ENCODE data around the gene CCNA2.

The CCNA2 gene

DNA sequence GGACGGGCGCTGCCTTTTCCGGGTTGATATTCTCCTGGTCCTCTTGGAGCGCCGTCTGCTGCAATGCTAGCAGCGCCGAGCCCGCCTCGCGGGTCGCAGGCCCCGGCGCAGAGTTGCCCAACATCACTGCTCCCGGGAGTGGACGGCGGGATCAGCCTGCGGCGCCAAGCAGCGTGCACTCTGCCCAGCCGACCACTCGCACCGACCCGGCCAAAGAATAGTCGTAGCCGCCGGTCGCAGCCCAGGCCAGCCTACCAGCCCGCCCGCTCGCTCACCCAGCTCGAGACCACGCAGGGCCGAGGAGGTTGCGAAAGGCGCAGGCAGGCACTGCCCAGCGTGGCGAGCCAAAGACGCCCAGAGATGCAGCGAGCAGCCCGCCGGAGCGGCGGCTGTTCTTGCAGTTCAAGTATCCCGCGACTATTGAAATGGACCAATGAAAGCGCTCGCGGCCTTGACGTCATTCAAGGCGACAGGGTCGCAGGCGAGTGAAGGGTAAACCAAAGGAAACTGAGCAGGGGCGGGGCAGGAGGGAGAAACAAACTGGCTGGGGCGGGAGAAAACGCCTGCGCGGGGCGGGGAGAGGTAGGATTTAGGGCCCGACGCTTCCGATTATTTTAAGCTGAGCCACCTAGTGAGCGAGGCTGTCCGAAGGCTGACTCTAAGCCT lies at the start of gene CCNA2:
Gene CCNA2, minus strand, starts transcription at position 379 of the 666 bp plus-strand sequence. Its CDS starts 255 bp downstream, at position 124.
- peak; percentile 97 for DNase-seq (ENCODE audit: low read depth)

DNA sequence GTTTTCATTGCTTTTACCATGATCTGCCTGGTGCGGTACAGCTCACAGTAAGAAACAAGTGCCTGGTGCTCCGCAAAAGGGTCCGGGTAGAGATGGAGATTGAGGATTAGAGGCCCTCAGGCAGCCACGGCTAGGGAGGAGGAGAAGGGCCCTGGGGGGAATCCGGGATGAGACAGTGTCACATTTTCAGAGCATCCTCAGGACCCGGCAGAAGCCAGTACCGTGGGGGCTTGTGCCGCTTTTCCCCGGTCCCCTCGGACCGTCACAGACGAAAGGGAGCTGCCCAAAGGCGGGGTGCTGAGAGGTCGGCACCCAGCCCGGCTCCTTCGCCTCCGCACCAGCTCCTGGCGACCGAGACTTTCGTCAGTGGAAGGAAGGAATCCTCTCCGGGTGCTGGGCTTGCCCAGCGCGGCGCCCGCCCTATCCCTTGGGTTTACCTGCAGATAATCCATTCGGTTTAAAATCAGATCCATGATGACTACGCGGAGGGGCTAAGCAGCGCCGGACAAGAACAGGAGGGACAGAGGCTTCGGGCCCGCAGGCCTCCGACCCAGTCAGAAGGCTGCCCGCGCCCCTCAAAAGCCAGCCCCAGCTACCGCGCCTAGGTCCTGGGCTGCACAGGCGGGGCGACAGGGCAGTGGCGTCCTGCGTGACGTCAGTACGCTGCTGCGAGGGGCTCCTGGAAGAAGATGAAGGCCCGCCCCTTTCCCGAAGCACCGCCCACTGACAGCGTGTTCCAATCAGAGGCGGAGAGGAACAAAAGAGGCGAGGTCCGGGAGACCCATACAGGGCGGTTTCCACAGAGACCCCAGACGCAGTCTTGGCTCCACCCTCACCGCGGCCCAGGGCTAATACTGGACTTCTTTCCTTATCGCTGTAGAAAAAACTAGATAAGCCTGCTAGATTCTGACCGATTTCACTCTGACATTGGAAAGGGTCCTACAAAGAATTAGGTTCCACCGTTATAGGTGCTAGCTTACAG lies 46.4 kb upstream of the CCNA2 start, which contains the start of gene BBS7:
Gene BBS7, minus strand, starts transcription at position 634 of the 982 bp plus-strand sequence. Its CDS starts 161 bp downstream, at position 473.
- DNase-seq (ENCODE audit: low read depth) = peak; percentile 98

DNA sequence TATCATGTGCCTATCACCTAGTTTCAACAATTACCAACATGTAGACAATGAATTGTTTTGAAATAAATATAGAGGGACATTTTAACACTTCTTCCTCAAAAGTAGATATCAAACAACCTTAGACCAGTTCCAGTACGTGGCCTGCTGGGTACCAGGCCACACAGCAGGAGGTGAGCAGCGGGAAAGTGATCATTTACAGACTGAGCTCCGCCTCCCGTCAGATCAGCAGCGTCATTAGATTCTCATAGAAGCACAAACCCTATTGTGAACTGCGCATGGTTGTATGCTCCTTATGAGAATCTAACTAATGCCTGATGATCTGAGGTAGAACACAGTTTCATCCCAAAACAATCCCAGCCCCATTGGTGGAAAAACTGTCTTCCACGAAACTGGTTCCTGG lies 40.1 kb upstream of the CCNA2 start:
- DNase-seq (ENCODE audit: low read depth) = no peak

DNA sequence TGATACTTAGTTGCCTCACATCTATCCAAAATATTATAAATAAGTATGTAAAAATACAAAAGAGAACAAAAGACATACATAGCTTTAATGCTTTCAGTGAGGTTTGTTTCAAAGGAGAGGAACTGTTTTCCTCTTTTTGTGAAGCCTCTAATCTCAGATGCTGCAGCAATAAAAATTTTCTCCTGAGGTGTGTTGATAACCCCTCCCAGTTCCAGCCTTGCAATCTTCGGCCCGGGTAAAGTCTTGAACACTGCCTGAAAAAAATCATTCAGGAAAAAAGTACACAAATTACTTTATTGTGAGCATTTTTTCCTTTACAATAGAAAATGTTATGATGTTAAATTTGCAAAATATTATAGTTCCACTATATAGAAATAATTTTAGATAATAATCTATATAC lies 37.7 kb upstream of the CCNA2 start:
- DNase-seq (ENCODE audit: low read depth) = no peak

DNA sequence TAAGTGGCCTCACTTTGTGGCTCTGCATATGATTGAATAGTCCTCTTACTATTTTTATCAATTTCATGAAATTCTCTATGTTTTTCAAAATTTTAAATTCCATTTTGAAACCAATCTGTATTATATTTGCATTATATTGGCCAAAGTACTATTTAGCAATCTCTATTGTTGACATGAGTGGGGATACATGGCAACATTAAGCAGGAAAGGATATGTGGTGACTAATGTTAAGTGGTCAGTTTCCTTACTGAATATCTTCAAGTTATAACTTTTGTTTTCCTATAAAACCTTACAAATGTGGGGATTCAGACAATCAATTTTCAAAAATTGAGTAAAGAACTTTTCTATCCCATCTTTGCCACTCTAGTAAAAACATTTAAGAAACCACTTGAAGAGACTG lies 36.4 kb upstream of the CCNA2 start:
- DNase-seq (ENCODE audit: low read depth) = peak; percentile 31

- DNase-seq (ENCODE audit: low read depth) = no peak
Observed at GRCh38 chr4:121851354-121851753, 27.7 kb upstream of the CCNA2 start.

DNA sequence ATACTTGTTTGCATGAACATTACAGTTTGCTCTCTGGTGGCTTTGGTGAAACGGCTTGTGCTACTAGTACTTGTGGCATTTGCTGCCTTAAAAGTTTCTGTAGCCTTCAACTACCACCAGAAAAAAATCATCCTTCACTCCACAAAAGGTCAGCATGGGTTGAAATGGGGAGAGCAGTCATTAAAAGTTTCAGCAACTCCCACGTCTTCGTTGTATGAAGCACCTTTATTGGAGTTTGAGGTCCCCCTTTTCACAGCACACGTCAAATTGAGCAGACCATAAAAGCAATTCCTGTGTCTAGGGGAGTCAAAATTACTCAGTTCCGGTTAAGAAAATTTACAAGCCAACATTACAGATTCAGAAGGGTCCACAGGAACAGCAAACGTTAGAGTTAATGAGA lies 23.0 kb upstream of the CCNA2 start:
- no peak for DNase-seq (ENCODE audit: low read depth)

DNA sequence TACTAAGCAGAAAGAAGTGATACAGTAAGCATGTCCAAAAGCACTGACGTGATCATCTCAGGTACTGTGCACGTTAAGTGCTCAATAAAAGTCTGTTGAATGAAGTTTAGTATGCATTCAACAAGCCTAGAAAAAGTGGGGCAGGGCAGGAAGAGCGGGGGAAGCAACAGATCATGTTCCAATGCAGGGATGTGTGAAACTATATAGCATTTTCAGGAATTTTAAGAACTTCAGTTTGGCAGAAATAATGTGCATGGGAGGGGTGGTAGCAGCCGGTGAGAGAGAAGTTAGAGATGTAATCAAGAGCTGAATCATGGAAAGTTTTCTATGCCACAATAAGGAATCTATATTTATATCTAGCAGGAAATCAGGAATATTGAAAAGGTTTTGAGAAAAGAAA lies 19.2 kb upstream of the CCNA2 start:
- DNase-seq (ENCODE audit: low read depth) = peak; percentile 6

- DNase-seq (ENCODE audit: low read depth) = no peak
Observed at GRCh38 chr4:121838136-121838535, 14.5 kb upstream of the CCNA2 start.

DNA sequence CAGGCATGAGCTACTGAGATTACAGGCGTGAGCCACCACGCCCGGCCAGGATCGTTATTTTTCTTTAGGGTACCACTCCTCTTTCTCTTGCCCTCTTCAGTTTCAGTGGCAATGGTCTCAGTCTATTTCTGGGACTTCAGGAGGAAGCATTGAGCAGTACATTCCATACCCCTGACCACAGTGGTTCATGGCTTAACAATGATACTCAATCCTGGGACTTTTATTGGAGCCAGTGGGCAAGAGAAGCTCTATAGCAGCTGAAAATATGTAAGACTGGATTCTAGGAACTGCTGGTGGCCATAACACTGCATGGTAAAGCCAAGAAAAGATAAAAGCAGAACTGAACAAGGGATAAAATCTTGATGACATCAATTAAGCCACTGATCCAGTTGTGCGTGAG lies 5.8 kb upstream of the CCNA2 start:
- peak; percentile 9 for DNase-seq (ENCODE audit: low read depth)

DNA sequence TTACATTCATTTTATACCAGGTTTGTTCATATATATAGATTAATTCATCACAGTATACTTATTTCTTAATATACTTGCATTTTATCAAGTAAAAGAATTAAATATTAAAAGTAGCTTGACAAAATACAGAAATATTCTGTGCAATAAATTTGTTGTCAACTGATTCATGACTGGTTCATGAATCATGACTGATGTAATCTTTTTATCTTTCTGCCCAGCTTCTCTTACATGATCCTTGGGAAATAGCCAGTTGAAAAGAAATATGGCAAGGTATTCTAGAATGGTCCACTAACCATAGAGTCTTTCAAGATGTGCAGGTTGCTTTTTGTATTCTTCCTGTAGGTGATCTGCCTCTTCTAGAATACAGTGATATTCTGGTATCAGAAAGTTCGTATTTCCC lies 4.2 kb upstream of the CCNA2 start:
- peak; percentile 79 for DNase-seq (ENCODE audit: low read depth)

- DNase-seq (ENCODE audit: low read depth) = no peak
Observed at GRCh38 chr4:121824950-121825349, 1.3 kb upstream of the CCNA2 start.

- DNase-seq (ENCODE audit: low read depth) = no peak
Observed at GRCh38 chr4:121824171-121824527, 466 bp upstream of the CCNA2 start.

- DNase-seq (ENCODE audit: low read depth) = peak; percentile 37
Observed at GRCh38 chr4:121822796-121823504, 733 bp downstream of the CCNA2 start.

DNA sequence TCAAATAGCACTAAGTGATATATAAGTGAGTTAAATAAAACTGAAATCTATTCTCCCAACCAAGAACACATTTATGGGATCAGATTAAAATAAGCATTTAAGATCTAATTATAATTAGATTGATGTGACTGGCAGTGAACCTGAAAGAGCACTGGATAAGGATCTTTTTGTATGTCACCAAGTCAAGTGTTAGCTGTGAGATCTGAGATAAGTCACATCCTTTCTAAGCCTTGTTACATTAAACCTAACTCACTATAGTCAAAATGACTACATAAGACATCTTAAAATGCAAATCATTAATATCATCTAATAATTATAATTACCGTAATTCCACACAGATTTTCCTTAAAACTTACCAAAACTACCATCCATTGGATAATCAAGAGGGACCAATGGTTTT lies 1.6 kb downstream of the CCNA2 start:
- DNase-seq (ENCODE audit: low read depth) = no peak

DNA sequence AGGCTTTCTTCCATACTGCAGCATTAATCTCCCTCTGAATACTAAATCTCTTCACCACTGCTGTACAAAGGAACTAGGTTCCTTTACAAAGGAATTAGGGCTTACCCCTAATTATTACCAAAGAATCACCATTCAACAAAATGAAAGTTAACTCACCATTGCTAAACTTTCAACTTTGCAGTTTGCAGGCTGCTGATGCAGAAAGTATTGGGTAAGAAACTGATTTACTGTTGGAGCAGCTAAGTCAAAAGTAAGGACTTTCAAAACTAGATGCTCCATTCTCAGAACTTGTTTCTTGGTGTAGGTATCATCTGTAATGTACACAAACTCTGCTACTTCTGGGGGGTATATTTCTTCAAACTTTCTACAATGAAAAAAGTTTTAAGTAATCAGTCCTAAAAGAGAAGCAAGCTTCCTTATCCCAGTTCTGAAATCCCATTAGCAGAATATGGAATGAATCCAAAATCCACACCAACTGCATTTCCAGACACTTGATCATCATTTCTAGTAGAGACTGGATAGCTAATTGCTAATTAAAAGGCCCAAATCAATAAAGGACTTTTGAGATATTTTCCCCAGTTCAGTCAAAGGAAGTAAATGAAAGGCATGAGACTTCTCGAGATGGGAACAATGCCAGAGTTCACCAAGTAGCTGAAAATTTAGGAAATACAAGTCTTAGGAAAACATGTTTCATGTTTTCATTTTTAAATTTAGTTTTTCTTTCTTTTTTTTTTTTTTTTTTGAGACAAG lies 4.3 kb downstream of the CCNA2 start:
- peak; percentile 12 for DNase-seq (ENCODE audit: low read depth)

DNA sequence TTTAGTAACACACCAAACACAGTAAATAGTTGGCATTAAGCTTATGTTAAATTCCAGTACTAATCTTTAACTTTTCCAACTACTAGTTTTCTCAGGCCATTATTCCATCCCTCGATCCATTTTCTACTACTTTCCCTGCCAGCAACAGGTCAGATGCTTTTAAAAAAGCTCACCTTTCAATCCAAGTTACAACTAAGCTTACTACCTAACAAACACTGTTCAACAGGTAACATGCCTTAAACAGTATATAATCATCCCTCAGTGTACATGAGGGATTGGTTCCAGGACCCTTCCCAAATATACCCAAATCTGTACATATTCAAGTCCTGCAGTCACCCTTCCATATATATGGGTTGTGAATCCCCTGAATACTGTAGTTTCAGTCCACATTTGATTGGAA lies 5.5 kb downstream of the CCNA2 start:
- DNase-seq (ENCODE audit: low read depth) = no peak

- no peak for DNase-seq (ENCODE audit: low read depth)
Observed at GRCh38 chr4:121817701-121818100, 6.0 kb downstream of the CCNA2 start.

DNA sequence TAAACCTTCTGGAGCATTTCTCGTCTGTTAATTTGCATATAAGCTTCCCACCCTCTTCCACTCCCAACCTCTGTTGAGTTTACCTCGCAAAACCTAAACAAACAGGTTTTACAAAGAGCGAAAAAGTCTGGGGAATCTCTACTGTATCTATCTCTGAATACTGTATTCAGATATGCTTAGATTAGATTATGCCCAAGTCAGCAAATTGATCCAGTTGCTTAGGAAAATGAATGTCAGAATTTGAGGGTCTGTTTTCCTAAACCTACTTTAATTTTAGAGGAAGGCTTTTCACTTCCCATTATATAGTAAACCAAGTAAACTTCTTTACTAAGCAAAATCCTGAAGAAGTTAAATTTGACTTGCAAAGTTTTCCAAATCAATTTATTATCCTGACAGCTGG lies 6.7 kb downstream of the CCNA2 start:
- no peak for DNase-seq (ENCODE audit: low read depth)

DNA sequence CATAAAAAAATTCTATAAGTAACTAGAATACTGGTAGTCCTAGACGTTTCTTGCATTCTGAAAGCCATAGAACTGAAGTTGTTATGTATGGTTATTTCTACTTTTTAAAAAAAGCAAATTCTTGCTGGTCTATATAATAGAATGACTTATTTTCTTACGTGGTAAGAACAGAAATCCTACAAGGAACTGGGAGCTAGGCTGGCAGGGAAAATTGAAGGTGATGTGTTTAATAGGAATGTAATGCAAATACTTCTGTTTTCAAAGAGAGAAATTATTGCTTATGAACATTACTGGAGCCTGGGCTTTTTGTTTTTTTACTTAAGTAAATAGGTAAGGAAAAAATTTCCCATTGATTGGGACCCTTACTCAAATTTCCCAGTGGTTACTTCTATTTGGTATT lies 8.9 kb downstream of the CCNA2 start:
- DNase-seq (ENCODE audit: low read depth) = peak; percentile 39

DNA sequence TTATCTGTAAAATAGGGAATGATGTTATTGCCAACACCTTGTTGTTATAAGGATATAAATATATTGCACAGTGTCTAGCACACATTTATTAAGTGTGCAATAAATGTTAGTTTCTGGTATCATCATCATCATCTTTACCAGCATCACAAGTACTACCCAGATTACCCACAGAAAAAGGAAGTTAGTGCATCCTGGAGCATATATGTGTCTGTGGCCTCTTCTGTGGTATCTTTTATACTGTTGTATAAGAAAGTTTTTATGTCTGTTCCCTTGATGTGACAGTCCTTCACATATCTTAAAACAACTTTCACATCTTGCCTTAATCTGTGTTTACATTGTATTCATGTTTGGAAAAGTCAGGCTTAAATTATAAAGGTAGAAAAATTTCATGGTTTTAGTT lies 12.6 kb downstream of the CCNA2 start:
- DNase-seq (ENCODE audit: low read depth) = no peak

GRCh38 chr4:121806411-121806810 lies 17.3 kb downstream of the CCNA2 start:
- no peak for DNase-seq (ENCODE audit: low read depth)
